GM21367 (cell line): ENCODE measurements around the gene EYS.

Experiments
- ATAC-seq: cut with Tn5 transposase; IDR thresholded peaks from one replicate; pipeline ENCODE4 v1.9.1; 2021; ENCODE audit not compliant: unreplicated experiment

Gene EYS

GRCh38 chr6:64214373-64214772 is 1492.7 kb downstream of the EYS start:
- no peak for ATAC-seq

- ATAC-seq: no peak
Measured at GRCh38 chr6:64213697-64214096, 1493.3 kb downstream of the EYS start.

- no peak for ATAC-seq
Measured at GRCh38 chr6:64197246-64197645, 1509.8 kb downstream of the EYS start.

GRCh38 chr6:64186592-64186991 is 1520.4 kb downstream of the EYS start:
- no peak for ATAC-seq

GRCh38 chr6:64185621-64186020 is 1521.4 kb downstream of the EYS start:
- ATAC-seq: no peak

GRCh38 chr6:64175296-64175695 is 1531.7 kb downstream of the EYS start:
- no peak for ATAC-seq

- no peak for ATAC-seq
Measured at GRCh38 chr6:64170316-64170715, 1536.7 kb downstream of the EYS start.

GRCh38 chr6:64160486-64160885 is 1546.5 kb downstream of the EYS start:
- no peak for ATAC-seq

GRCh38 chr6:64155063-64155462 is 1552.0 kb downstream of the EYS start:
- ATAC-seq: no peak

GRCh38 chr6:64146876-64147275 is 1560.2 kb downstream of the EYS start:
- no peak for ATAC-seq

- ATAC-seq: no peak
Measured at GRCh38 chr6:64146094-64146493, 1560.9 kb downstream of the EYS start.

- ATAC-seq: no peak
Measured at GRCh38 chr6:64145658-64146057, 1561.4 kb downstream of the EYS start.

- ATAC-seq: no peak
Measured at GRCh38 chr6:64143101-64143500, 1563.9 kb downstream of the EYS start.

- no peak for ATAC-seq
Measured at GRCh38 chr6:64141680-64142079, 1565.3 kb downstream of the EYS start.

- ATAC-seq: no peak
Measured at GRCh38 chr6:64128301-64129024, 1578.6 kb downstream of the EYS start.

- no peak for ATAC-seq
Measured at GRCh38 chr6:64123761-64124633, 1583.0 kb downstream of the EYS start.

- ATAC-seq: no peak
Measured at GRCh38 chr6:64122712-64123375, 1584.2 kb downstream of the EYS start.

- no peak for ATAC-seq
Measured at GRCh38 chr6:64121011-64121565, 1585.9 kb downstream of the EYS start.

GRCh38 chr6:64113704-64114103 is 1593.3 kb downstream of the EYS start:
- ATAC-seq: no peak

GRCh38 chr6:64104051-64104450 is 1603.0 kb downstream of the EYS start:
- no peak for ATAC-seq

- no peak for ATAC-seq
Measured at GRCh38 chr6:64103480-64103879, 1603.5 kb downstream of the EYS start.
